OCI-LY1 (cell line): Measurements from ENCODE around the gene CFAP46.

Source experiments
- H2AFZ ChIP-seq: fragments of 200-600 bp; sonication (generic), shearing (Covaris generic); 2 replicates; pipeline ENCODE4 v1.6.0; 2014; ENCODE audit warnings: antibody characterized with exemption, mild to moderate bottlenecking, low read length
- H3F3A ChIP-seq: fragments of 200-600 bp; sonication (generic), shearing (Covaris generic); 2 replicates; pipeline ENCODE4 v1.6.0; 2014; ENCODE audit warnings: mild to moderate bottlenecking, antibody characterized with exemption, low read length, moderate library complexity; ENCODE audit not compliant: insufficient read depth
- H3K27ac ChIP-seq: fragments of 200-600 bp; sonication (generic); 2 replicates; pipeline ENCODE4 v1.5.1; 2014; ENCODE audit warnings: low read length, mixed run types, mild to moderate bottlenecking, low read depth; ENCODE audit not compliant: poor library complexity, severe bottlenecking
- H3K27me3 ChIP-seq: fragments of 200-600 bp; sonication (generic); 2 replicates; pipeline ENCODE4 v1.6.0; 2014; ENCODE audit warnings: antibody characterized with exemption, mild to moderate bottlenecking, low read length, moderate library complexity; ENCODE audit not compliant: insufficient read depth
- H3K36me3 ChIP-seq: fragments of 200-600 bp; sonication (generic); 2 replicates; pipeline ENCODE4 v1.6.1; 2014; ENCODE audit warnings: mild to moderate bottlenecking, antibody characterized with exemption, low read length, moderate library complexity, mixed read lengths; ENCODE audit not compliant: insufficient read depth
- H3K4me1 ChIP-seq: fragments of 200-600 bp; sonication (generic); 2 replicates; pipeline ENCODE4 v1.5.1; 2014; ENCODE audit warnings: mild to moderate bottlenecking, low read length, moderate library complexity; ENCODE audit not compliant: insufficient read depth, severe bottlenecking
- H3K4me2 ChIP-seq: fragments of 200-600 bp; sonication (generic), shearing (Covaris generic); 2 replicates; pipeline ENCODE4 v1.6.1; 2014; ENCODE audit warnings: low read length
- H3K4me3 ChIP-seq: fragments of 200-600 bp; sonication (generic); 2 replicates; pipeline ENCODE4 v1.5.1; 2014; ENCODE audit warnings: low read length, low read depth, mild to moderate bottlenecking, mixed read lengths; ENCODE audit not compliant: poor library complexity, severe bottlenecking
- H3K79me2 ChIP-seq: fragments of 200-600 bp; shearing (Covaris generic); 2 replicates; pipeline ENCODE4 v1.6.1; 2016; ENCODE audit warnings: mixed run types, low read length, mixed read lengths; ENCODE audit not compliant: insufficient read depth
- H3K9ac ChIP-seq: fragments of 200-600 bp; sonication (generic), shearing (Covaris generic); 2 replicates; pipeline ENCODE4 v1.6.1; 2014; ENCODE audit warnings: mild to moderate bottlenecking, low read length, mixed read lengths
- H3K9me2 ChIP-seq: fragments of 200-600 bp; sonication (generic), shearing (Covaris generic); 2 replicates; pipeline ENCODE4 v1.6.1; 2014; ENCODE audit warnings: low read depth, mild to moderate bottlenecking, low read length, mixed read lengths
- H3K9me3 ChIP-seq: fragments of 200-600 bp; shearing (Covaris generic); 2 replicates; pipeline ENCODE4 v1.6.1; 2014; ENCODE audit warnings: low read length, mixed read lengths
- H4K20me1 ChIP-seq: fragments of 200-600 bp; sonication (generic), shearing (Covaris generic); 2 replicates; pipeline ENCODE4 v1.6.0; 2016; ENCODE audit warnings: mild to moderate bottlenecking, low read length; ENCODE audit not compliant: insufficient read depth
- EZH2 ChIP-seq: fragments of 200-600 bp; sonication (generic), shearing (Covaris generic); IDR thresholded peaks from 2 replicates; pipeline ENCODE4 v1.8.0; 2017; ENCODE audit warnings: borderline replicate concordance, mixed run types, mild to moderate bottlenecking, antibody characterized with exemption, low read length, moderate library complexity, mixed read lengths
- TF ChIP-seq, protein P1 (sequence below): fragments of 200-600 bp; sonication (generic), shearing (Covaris generic); IDR thresholded peaks from 2 replicates; pipeline ENCODE4 v1.5.1; 2017; ENCODE audit warnings: mild to moderate bottlenecking, antibody characterized with exemption, low read length, moderate library complexity, mixed read lengths

The CFAP46 gene

GRCh38 chr10:132840698-132841614 is 101.4 kb downstream of the CFAP46 start:
- H3K9ac ChIP-seq = no peak overlapping the region
- H3F3A ChIP-seq = no peaks in the 10 kb centered on the region
- no peak overlapping the region for H2AFZ ChIP-seq
- no peaks in the 10 kb centered on the region for H3K9me2 ChIP-seq
- no peaks in the 10 kb centered on the region for H3K79me2 ChIP-seq
- no peaks in the 10 kb centered on the region; the same call in 1 of the 2 replicates for H3K36me3 ChIP-seq
- H3K9me3 ChIP-seq = peaks cover 2% of the 10 kb centered on the region; the same call in 1 of the 2 replicates
- H4K20me1 ChIP-seq = no peaks in the 10 kb centered on the region
- no peak overlapping the region for H3K4me3 ChIP-seq
- TF ChIP-seq EZH2 = no peak
- TF ChIP-seq, protein P1, sequence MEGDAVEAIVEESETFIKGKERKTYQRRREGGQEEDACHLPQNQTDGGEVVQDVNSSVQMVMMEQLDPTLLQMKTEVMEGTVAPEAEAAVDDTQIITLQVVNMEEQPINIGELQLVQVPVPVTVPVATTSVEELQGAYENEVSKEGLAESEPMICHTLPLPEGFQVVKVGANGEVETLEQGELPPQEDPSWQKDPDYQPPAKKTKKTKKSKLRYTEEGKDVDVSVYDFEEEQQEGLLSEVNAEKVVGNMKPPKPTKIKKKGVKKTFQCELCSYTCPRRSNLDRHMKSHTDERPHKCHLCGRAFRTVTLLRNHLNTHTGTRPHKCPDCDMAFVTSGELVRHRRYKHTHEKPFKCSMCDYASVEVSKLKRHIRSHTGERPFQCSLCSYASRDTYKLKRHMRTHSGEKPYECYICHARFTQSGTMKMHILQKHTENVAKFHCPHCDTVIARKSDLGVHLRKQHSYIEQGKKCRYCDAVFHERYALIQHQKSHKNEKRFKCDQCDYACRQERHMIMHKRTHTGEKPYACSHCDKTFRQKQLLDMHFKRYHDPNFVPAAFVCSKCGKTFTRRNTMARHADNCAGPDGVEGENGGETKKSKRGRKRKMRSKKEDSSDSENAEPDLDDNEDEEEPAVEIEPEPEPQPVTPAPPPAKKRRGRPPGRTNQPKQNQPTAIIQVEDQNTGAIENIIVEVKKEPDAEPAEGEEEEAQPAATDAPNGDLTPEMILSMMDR = no peak
- no peaks in the 10 kb centered on the region for H3K4me1 ChIP-seq
- H3K27me3 ChIP-seq = no peaks in the 10 kb centered on the region
- H3K4me2 ChIP-seq = no peak overlapping the region
- no peak overlapping the region for H3K27ac ChIP-seq

GRCh38 chr10:132839061-132839460 is 103.3 kb downstream of the CFAP46 start:
- H3K4me3 ChIP-seq = no peak overlapping the region
- H3K9ac ChIP-seq = no peak overlapping the region
- H3K9me2 ChIP-seq = no peaks in the 10 kb centered on the region
- H3K27me3 ChIP-seq = no peaks in the 10 kb centered on the region
- no peak overlapping the region for H3K27ac ChIP-seq
- H2AFZ ChIP-seq = no peak overlapping the region
- no peak overlapping the region for H3K4me2 ChIP-seq
- peaks cover 2% of the 10 kb centered on the region; the same call in 1 of the 2 replicates for H3K9me3 ChIP-seq
- H3K36me3 ChIP-seq = no peaks in the 10 kb centered on the region; the same call in 1 of the 2 replicates
- no peaks in the 10 kb centered on the region for H3F3A ChIP-seq
- no peak for TF ChIP-seq EZH2
- TF ChIP-seq, protein P1 = no peak
- H3K79me2 ChIP-seq = no peaks in the 10 kb centered on the region
- H3K4me1 ChIP-seq = no peaks in the 10 kb centered on the region
- H4K20me1 ChIP-seq = no peaks in the 10 kb centered on the region

DNA sequence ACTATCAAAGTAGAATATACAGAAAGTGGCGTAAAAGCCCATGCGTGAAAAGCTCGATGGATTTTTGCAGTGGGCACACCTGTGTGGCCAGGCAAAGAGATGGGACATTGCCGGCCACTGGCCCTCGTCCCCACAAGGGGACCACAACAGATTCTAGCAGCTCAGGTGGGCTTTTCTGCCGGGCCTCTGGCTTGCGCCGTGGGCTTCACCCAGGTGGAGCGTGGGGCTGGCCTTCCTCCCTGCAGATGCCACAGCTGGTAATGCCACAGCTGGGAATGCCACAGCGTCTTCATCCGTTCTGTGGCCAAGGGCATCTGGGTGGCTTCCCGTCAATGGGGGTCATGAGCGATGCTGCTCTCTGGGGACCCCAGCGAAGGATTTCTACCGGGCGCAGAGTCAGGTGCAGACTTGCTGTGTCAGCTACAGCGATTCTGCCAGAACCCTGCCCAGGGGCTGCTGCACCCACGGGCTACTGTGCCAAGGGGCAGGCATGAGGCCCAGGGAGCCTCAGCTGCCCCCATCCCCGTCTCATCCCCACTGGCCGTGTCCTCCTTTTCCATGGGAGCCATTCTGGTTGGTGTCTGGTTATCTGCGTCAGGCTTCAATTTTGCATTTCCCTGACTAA is 103.9 kb downstream of the CFAP46 start:
- TF ChIP-seq, protein P1 = no peak
- TF ChIP-seq EZH2 = no peak
- H3F3A ChIP-seq = no peaks in the 10 kb centered on the region
- H2AFZ ChIP-seq = no peak overlapping the region
- H3K27me3 ChIP-seq = no peaks in the 10 kb centered on the region
- no peaks in the 10 kb centered on the region for H3K4me1 ChIP-seq
- no peak overlapping the region for H3K4me3 ChIP-seq
- no peaks in the 10 kb centered on the region for H3K79me2 ChIP-seq
- H3K9ac ChIP-seq = no peak overlapping the region
- no peaks in the 10 kb centered on the region; the same call in 1 of the 2 replicates for H3K36me3 ChIP-seq
- H3K27ac ChIP-seq = no peak overlapping the region
- no peaks in the 10 kb centered on the region for H4K20me1 ChIP-seq
- no peak overlapping the region for H3K4me2 ChIP-seq
- no peaks in the 10 kb centered on the region for H3K9me2 ChIP-seq
- peaks cover 2% of the 10 kb centered on the region; the same call in 1 of the 2 replicates for H3K9me3 ChIP-seq
